GM12878 (cell line): ENCODE results near the gene GPR146.

Experiments
- BCL3 ChIP-seq: IDR thresholded peaks from 2 replicates; pipeline ENCODE4 v1.6.1; 2011; ENCODE audit warnings: borderline replicate concordance, low read depth, mild to moderate bottlenecking, moderate library complexity, low read length; ENCODE audit not compliant: insufficient read depth, poor library complexity, severe bottlenecking
- CBX5 ChIP-seq: sonication (generic); IDR thresholded peaks from 2 replicates; pipeline ENCODE4 v1.6.1; 2016; ENCODE audit warnings: low read depth, moderate library complexity, mild to moderate bottlenecking, inconsistent platforms
- EP300 ChIP-seq, 2 experiments: fragments of 150-350 bp in 1 of 2; IDR thresholded peaks; 2 replicates each; pipeline ENCODE4 v1.6.1; 2011 to 2012; ENCODE audit warnings: low read depth in 2 of 2, low read length in 2 of 2, borderline replicate concordance in 1 of 2, improper control_type of control experiment in 1 of 2, inconsistent platforms in 1 of 2; ENCODE audit not compliant: control insufficient read depth in 1 of 2
- EZH2 ChIP-seq: IDR thresholded peaks from 2 replicates; pipeline ENCODE4 v1.6.1; 2012; ENCODE audit warnings: low read depth, mild to moderate bottlenecking, control low read depth, inconsistent platforms, low read length, borderline replicate concordance; ENCODE audit not compliant: control insufficient read depth
- MYC ChIP-seq: IDR thresholded peaks from 2 replicates; pipeline ENCODE4 v1.6.1; 2011; ENCODE audit warnings: mild to moderate bottlenecking, low read length, moderate library complexity, inconsistent platforms; ENCODE audit not compliant: insufficient read depth, insufficient replicate concordance, insufficient read length, severe bottlenecking
- POLR2AphosphoS5 ChIP-seq: IDR thresholded peaks from 2 replicates; pipeline ENCODE4 v1.6.1; 2011; ENCODE audit warnings: mild to moderate bottlenecking, low read length, inconsistent platforms
- REST ChIP-seq: IDR thresholded peaks from 2 replicates; pipeline ENCODE4 v1.6.1; 2012; ENCODE audit warnings: mild to moderate bottlenecking, low read depth, low read length
- ZBTB40 ChIP-seq: fragments of 450-650 bp; IDR thresholded peaks from 2 replicates; pipeline ENCODE4 v1.6.1; 2016; ENCODE audit warnings: mild to moderate bottlenecking, moderate library complexity, borderline replicate concordance
- ZZZ3 ChIP-seq: IDR thresholded peaks from 2 replicates; pipeline ENCODE4 v1.6.1; 2011; ENCODE audit warnings: low read depth; ENCODE audit not compliant: control insufficient read depth, insufficient read length
- TF ChIP-seq, protein P1 (sequence below): fragments of 450-650 bp; IDR thresholded peaks from 2 replicates; pipeline ENCODE4 v1.6.1; 2017; ENCODE audit warnings: mild to moderate bottlenecking
- TF ChIP-seq, protein P2 (sequence below), 3 experiments: IDR thresholded peaks in 2 of 3; conservative IDR thresholded peaks in 1 of 3; 2 replicates each; pipeline ENCODE4 v1.5.1; 2011; ENCODE audit warnings: low read depth in 3 of 3, low read length in 3 of 3, mild to moderate bottlenecking in 3 of 3, control low read depth in 2 of 3, moderate library complexity in 2 of 3, inconsistent platforms in 1 of 3, mixed read lengths in 1 of 3; ENCODE audit not compliant: control insufficient read depth in 2 of 3, insufficient read depth in 1 of 3; ENCODE audit errors: extremely low read depth in 1 of 3

DNA sequence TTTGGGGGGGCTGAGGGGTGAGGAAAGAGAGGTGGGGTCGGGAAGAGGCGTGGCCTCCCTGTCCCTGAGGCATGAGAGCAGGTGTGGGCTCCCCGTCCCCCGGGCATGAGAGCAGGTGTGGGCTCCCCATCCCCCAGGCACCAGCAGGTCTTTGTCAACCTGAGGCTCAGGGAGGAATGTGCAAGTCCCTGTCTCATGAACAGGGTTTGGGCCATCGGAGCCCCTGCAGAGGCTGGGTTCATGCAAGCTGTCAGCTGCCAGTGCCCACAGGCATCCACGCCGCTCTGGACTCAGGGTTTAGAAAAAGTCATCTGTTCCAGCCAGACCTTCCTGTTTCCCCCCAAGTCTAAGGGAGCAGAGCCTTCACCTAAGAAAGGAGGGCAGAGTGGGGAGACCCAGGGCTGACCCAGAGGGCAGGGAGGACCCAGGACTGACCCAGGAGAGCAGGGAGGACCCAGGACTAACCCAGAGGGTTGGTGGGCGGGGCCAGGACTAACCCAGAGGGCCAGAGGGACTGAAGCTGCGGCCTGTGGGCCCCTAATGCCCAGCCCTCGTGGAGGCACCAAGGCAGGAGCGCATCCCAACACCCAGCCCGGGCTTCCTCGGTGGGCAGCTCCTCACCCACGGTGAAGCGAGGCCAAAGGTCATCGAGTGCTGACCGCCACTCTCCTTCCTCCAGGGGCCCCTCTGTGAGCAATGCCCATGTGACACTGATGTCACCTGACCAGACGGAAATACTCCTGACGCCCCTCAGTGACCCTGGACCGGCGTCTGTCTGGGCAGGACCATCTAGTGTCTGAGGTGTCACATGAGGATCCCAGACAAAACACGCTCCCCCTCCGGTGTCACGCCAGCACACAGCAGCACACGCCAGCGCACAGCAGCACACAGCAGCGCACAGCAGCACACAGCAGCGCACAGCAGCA is 28.9 kb upstream of the GPR146 start:
- TF ChIP-seq BCL3 (peak; percentile 97), CBX5 (no peak), EZH2 (no peak), ZZZ3 (no peak), ZBTB40 (no peak), MYC (no peak), REST (no peak), POLR2AphosphoS5 (no peak), EP300 (IDR thresholded peaks at IDR 0.05; ENCODE audit: borderline replicate concordance in 1 of 2, control insufficient read depth in 1 of 2, low read depth in 2 of 2, low read length in 2 of 2) (no peak)
- TF ChIP-seq, protein P1, sequence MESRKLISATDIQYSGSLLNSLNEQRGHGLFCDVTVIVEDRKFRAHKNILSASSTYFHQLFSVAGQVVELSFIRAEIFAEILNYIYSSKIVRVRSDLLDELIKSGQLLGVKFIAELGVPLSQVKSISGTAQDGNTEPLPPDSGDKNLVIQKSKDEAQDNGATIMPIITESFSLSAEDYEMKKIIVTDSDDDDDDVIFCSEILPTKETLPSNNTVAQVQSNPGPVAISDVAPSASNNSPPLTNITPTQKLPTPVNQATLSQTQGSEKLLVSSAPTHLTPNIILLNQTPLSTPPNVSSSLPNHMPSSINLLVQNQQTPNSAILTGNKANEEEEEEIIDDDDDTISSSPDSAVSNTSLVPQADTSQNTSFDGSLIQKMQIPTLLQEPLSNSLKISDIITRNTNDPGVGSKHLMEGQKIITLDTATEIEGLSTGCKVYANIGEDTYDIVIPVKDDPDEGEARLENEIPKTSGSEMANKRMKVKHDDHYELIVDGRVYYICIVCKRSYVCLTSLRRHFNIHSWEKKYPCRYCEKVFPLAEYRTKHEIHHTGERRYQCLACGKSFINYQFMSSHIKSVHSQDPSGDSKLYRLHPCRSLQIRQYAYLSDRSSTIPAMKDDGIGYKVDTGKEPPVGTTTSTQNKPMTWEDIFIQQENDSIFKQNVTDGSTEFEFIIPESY = no peak
- TF ChIP-seq, protein P2, sequence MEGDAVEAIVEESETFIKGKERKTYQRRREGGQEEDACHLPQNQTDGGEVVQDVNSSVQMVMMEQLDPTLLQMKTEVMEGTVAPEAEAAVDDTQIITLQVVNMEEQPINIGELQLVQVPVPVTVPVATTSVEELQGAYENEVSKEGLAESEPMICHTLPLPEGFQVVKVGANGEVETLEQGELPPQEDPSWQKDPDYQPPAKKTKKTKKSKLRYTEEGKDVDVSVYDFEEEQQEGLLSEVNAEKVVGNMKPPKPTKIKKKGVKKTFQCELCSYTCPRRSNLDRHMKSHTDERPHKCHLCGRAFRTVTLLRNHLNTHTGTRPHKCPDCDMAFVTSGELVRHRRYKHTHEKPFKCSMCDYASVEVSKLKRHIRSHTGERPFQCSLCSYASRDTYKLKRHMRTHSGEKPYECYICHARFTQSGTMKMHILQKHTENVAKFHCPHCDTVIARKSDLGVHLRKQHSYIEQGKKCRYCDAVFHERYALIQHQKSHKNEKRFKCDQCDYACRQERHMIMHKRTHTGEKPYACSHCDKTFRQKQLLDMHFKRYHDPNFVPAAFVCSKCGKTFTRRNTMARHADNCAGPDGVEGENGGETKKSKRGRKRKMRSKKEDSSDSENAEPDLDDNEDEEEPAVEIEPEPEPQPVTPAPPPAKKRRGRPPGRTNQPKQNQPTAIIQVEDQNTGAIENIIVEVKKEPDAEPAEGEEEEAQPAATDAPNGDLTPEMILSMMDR (IDR thresholded peaks at IDR 0.05 in 2 of 3, conservative IDR thresholded peaks at IDR 0.05 in 1 of 3; ENCODE audit: control insufficient read depth in 2 of 3, extremely low read depth in 1 of 3, insufficient read depth in 1 of 3, low read depth in 3 of 3, low read length in 3 of 3) = no peak
